Heart left ventricle (tissue), 16 donors: ENCODE data around the gene MOGAT2. TPM values are rescaled to one million over a fixed set of nuclear protein-coding genes. Genes with fewer than 3 reads are reported as not detected.

Experiments
- ATAC-seq, 4 donors: fragments of 200-7000 bp; cut with Tn5 transposase; one replicate each; pipeline ENCODE4 v1.9.1; 2020 to 2022; ENCODE audit warnings: moderate library complexity in 4 of 4, mild to moderate bottlenecking in 3 of 4, moderate number of reproducible peaks in 1 of 4
- DNase-seq, 5 donors: peaks; one replicate each; pipeline ENCODE4 v3.0.0-alpha.2; 2020
- H3K27ac ChIP-seq, 12 donors: fragments of 200-600 bp; sonication (generic) in 4 of 12; one replicate each; pipeline versions ENCODE4 v1.5.0 to v1.8.0; 2016 to 2022; ENCODE audit warnings: mild to moderate bottlenecking in 2 of 12
- H3K27me3 ChIP-seq, 9 donors: fragments of 200-600 bp; sonication (generic) in 2 of 9; one replicate each; pipeline versions ENCODE4 v1.5.1 to v1.8.0; 2016 to 2022; ENCODE audit warnings: mild to moderate bottlenecking in 3 of 9
- H3K36me3 ChIP-seq, 9 donors: fragments of 200-600 bp; sonication (generic) in 2 of 9; one replicate each; pipeline versions ENCODE4 v1.5.0 to v1.8.0; 2018 to 2022; ENCODE audit warnings: mild to moderate bottlenecking in 2 of 9
- H3K4me1 ChIP-seq, 12 donors: fragments of 200-600 bp; sonication (generic) in 4 of 12; one replicate each; pipeline versions ENCODE4 v1.5.0 to v1.8.0; 2016 to 2022; ENCODE audit warnings: mild to moderate bottlenecking in 3 of 12
- H3K4me3 ChIP-seq, 12 donors: fragments of 200-600 bp; sonication (generic) in 4 of 12; one replicate each; pipeline versions ENCODE4 v1.5.0 to v1.8.0; 2017 to 2022; ENCODE audit warnings: mild to moderate bottlenecking in 9 of 12, moderate library complexity in 4 of 12
- H3K9me3 ChIP-seq, 12 donors: fragments of 200-600 bp; sonication (generic) in 4 of 12; one replicate each; pipeline versions ENCODE4 v1.5.0 to v1.8.0; 2016 to 2022; ENCODE audit warnings: mild to moderate bottlenecking in 1 of 12
- CTCF ChIP-seq, 12 donors: fragments of 200-600 bp; sonication (generic) in 4 of 12; IDR thresholded peaks; one replicate each; pipeline versions ENCODE4 v1.5.0 to v1.8.0; 2018 to 2022; ENCODE audit warnings: antibody characterized with exemption in 12 of 12, mild to moderate bottlenecking in 5 of 12
- POLR2A ChIP-seq, 2 donors: fragments of 450-650 bp; IDR thresholded peaks; one replicate each; pipeline ENCODE4 v1.6.1; 2017; ENCODE audit warnings: antibody characterized with exemption in 2 of 2, mild to moderate bottlenecking in 2 of 2, moderate library complexity in 2 of 2
- WGBS, 4 donors: extraction: QIAGEN DNeasy Blood & Tissue Kit in 2 of 4; methylation state at CpG; one replicate each; pipeline versions ENCODE4 v1.1.5 to v1.1.7; 2013 to 2018; 5-methylcytosine and 5-hydroxymethylcytosine counted together
- intact Hi-C, 10 donors: fragments of 100-400 bp; cut with DNase I; formaldehyde crosslinking; loops; one replicate each; pipeline versions ENCODE4 v1.11.1 to v1.14.2; 2022
- polyA plus RNA-seq, 2 donors: library from polyadenylated mRNA; stranded (reverse); fragments of 200-250 nt; gene quantifications; one replicate each; pipeline ENCODE4 v1.2.3, GENCODE V29; 2013
- total RNA-seq, 9 donors: library from RNA; depleted of rRNA in 2 of 9; stranded (reverse); fragments of >200 nt in 2 of 9; fragmentation: NEBNext Ultra II Directional in 3 of 9; extraction: Animal tissue kit (Norgen Biotek cat#: 25700) in 3 of 9; gene quantifications; one replicate each; pipeline versions ENCODE4 v1.1.0 to v1.2.4, GENCODE V29; 2016 to 2023
- donor health status: ischemic (EF 13 %, LVEDD 7.1; RV severe dilation, severe dysfunction).
- donor health status: healthy with polysubstance abuse.
- donor health status: DM: no; HTN: yes; CAD: no.
- donor health status: DM: no; HTN: no; CAD: no.
- donor health status: ischemic (EF 25% LVEDD 6.9; RV normal size, moderate dysfunction).
- donor health status: ischemic (EF 25% LVEDD 5.7; RV mildly dilated, moderate dysfunction).
- donor health status: healthy.
- donor health status: DM: yes; HTN: yes; CAD: no.
- donor health status: ischemic (EF 35%, LVEDD 5.7; RV mildly dilated, moderate dysfunction).
- donor health status: nonischemic (EF 11% LVEDD 7.7; RV severe dilation, severe dysfunction).
- donor health status: DM: yes; HTN: yes; CAD: no.
- donor health status: PGD.
- donor health status: ischemic (EF 29% LVEDD 5.4; RV normal size, mild dysfunction).
- donor health status: nonischemic (EF 23%, LVEDD 6.1; RV moderate dilation, normal function).

MOGAT2 gene
- total and polyA plus RNA-seq, 11 donors = 0.04 to 0.27 (median 0.22) TPM; not detected in 7

GRCh38 chr11:75763846-75764245, 46.2 kb downstream of the MOGAT2 start:
- Histone ChIP-seq H3K36me3 (no peaks in the 10 kb centered on the region), H3K4me3 (no peak overlapping the region), H3K27me3 (peaks cover 0 to 16% (median 4%) of the 10 kb centered on the region in 9 donors), H3K9me3 (no peaks in the 10 kb centered on the region), H3K4me1 (peaks cover 0 to 27% (median 10%) of the 10 kb centered on the region in 12 donors), H3K27ac (no peak overlapping the region)
- ATAC-seq (no peak), DNase-seq (peak in 1 of 5 donors; percentile 36)
- intact Hi-C loops = loop anchor here in 2 of 10 donors (10.0 kb wide), 2 partner anchors 49 to 219 kb away; partner anchors contain the start of gene MOGAT2 (in 1 of the 2)
- WGBS, 4 donors = 69 to 80% (median 74%) methylated on average over 3 of the region's 3 CpGs
- TF ChIP-seq POLR2A (IDR thresholded peaks at IDR 0.05) (no peak), CTCF (IDR thresholded peaks at IDR 0.05) (no peak)

GRCh38 chr11:75765116-75765515, 47.5 kb downstream of the MOGAT2 start:
- Histone ChIP-seq H3K36me3 (no peaks in the 10 kb centered on the region), H3K9me3 (no peaks in the 10 kb centered on the region), H3K4me3 (no peak overlapping the region), H3K27ac (no peak overlapping the region), H3K4me1 (peaks cover 0 to 34% (median 14%) of the 10 kb centered on the region in 12 donors), H3K27me3 (peaks cover 0 to 23% (median 7%) of the 10 kb centered on the region in 9 donors)
- no peak for ATAC-seq
- no peak for TF ChIP-seq CTCF (IDR thresholded peaks at IDR 0.05)
- TF ChIP-seq POLR2A (IDR thresholded peaks at IDR 0.05) = no peak
- DNase-seq = no peak
- WGBS, 4 donors = 94 to 96% (median 95%) methylated on average over 3 of the region's 3 CpGs
- intact Hi-C loops = loop anchor here in 7 of 10 donors (5.0 to 10.0 kb wide), 5 partner anchors 43 to 220 kb away; partner anchors contain the start of gene MOGAT2 (in 1 of the 7)

- no peak for DNase-seq
- 66 to 69% (median 67%) methylated on average over 3 to 4 of the region's 4 CpGs for WGBS, 4 donors
- no peak for TF ChIP-seq POLR2A (IDR thresholded peaks at IDR 0.05)
- TF ChIP-seq CTCF (IDR thresholded peaks at IDR 0.05) = no peak
- H3K9me3 ChIP-seq = no peaks in the 10 kb centered on the region
- no peak overlapping the region for H3K27ac ChIP-seq
- H3K36me3 ChIP-seq = no peaks in the 10 kb centered on the region
- H3K4me3 ChIP-seq = no peak overlapping the region
- peaks cover 0 to 33% (median 14%) of the 10 kb centered on the region in 12 donors for H3K4me1 ChIP-seq
- intact Hi-C loops = loop anchor here in 7 of 10 donors (5.0 to 10.0 kb wide), 5 partner anchors 44 to 222 kb away; partner anchors contain the start of gene MOGAT2 (in 1 of the 7)
- peaks cover 0 to 23% (median 7%) of the 10 kb centered on the region in 9 donors for H3K27me3 ChIP-seq
- no peak for ATAC-seq
Measured at GRCh38 chr11:75766443-75767227, 49.0 kb downstream of the MOGAT2 start.

GRCh38 chr11:75767228-75767572, 49.6 kb downstream of the MOGAT2 start:
- Histone ChIP-seq H3K9me3 (no peaks in the 10 kb centered on the region), H3K4me3 (no peak overlapping the region), H3K36me3 (no peaks in the 10 kb centered on the region), H3K27me3 (peaks cover 0 to 23% (median 7%) of the 10 kb centered on the region in 9 donors), H3K27ac (no peak overlapping the region), H3K4me1 (peaks cover 0 to 38% (median 14%) of the 10 kb centered on the region in 12 donors)
- ATAC-seq (no peak), DNase-seq (no peak)
- no peak for TF ChIP-seq POLR2A (IDR thresholded peaks at IDR 0.05)
- WGBS, 4 donors = 85 to 86% (median 86%) methylated on average over 6 of the region's 6 CpGs
- intact Hi-C loops = loop anchor here in 7 of 10 donors (5.0 to 10.0 kb wide), 5 partner anchors 45 to 222 kb away; partner anchors contain the start of gene MOGAT2 (in 1 of the 7)
